Measurements from ENCODE around the gene NCKAP1.

NCKAP1 gene

GRCh38 chr2:183038341-183039300 lies at the start of gene NCKAP1:
TSS of gene NCKAP1 (minus strand) at chr2:183038457. CDS start at chr2:183038099, 358 bp downstream.
- H3K4me3 ChIP-seq (ENCODE audit: low read depth, low read length), result peak within 1 kb of the TSS; percentile 59
- no peak for DNase-seq (ENCODE audit: low read depth)
- TF ChIP-seq CTCF (IDR thresholded peaks at IDR 0.05; ENCODE audit: control insufficient read depth, extremely low read depth, insufficient read depth), result peak; percentile 84

GRCh38 chr2:183081911-183082310 lies 43.7 kb upstream of the NCKAP1 start:
- TF ChIP-seq CTCF (IDR thresholded peaks at IDR 0.05; ENCODE audit: control insufficient read depth, extremely low read depth, insufficient read depth), result no peak
- H3K4me3 ChIP-seq (ENCODE audit: low read depth, low read length), result no peak overlapping the region
- DNase-seq (ENCODE audit: low read depth), result no peak

GRCh38 chr2:183079139-183079775 lies 41.0 kb upstream of the NCKAP1 start:
- no peak for TF ChIP-seq CTCF (IDR thresholded peaks at IDR 0.05; ENCODE audit: control insufficient read depth, extremely low read depth, insufficient read depth)
- DNase-seq (ENCODE audit: low read depth), result no peak
- peak overlapping the region; percentile 67 for H3K4me3 ChIP-seq (ENCODE audit: low read depth, low read length)

- no peak for TF ChIP-seq CTCF (IDR thresholded peaks at IDR 0.05; ENCODE audit: control insufficient read depth, extremely low read depth, insufficient read depth)
- DNase-seq (ENCODE audit: low read depth), result peak; percentile 95
- H3K4me3 ChIP-seq (ENCODE audit: low read depth, low read length), result peak within 1 kb of the TSS; percentile 67
These were observed 40.3 kb upstream of the NCKAP1 start, which contains the start of gene DUSP19 for GRCh38 chr2:183078464-183079138. TSS of gene DUSP19 (plus strand) at chr2:183078747. CDS start at chr2:183078934, 187 bp downstream.

- peak overlapping the region; percentile 67 for H3K4me3 ChIP-seq (ENCODE audit: low read depth, low read length)
- DNase-seq (ENCODE audit: low read depth), result no peak
- no peak for TF ChIP-seq CTCF (IDR thresholded peaks at IDR 0.05; ENCODE audit: control insufficient read depth, extremely low read depth, insufficient read depth)
These were observed 39.9 kb upstream of the NCKAP1 start for GRCh38 chr2:183078163-183078463.

- no peak overlapping the region for H3K4me3 ChIP-seq (ENCODE audit: low read depth, low read length)
- DNase-seq (ENCODE audit: low read depth), result no peak
- TF ChIP-seq CTCF (IDR thresholded peaks at IDR 0.05; ENCODE audit: control insufficient read depth, extremely low read depth, insufficient read depth), result no peak
These were observed 33.9 kb upstream of the NCKAP1 start for GRCh38 chr2:183072177-183072576.
